NCI-H460 (cell line): ENCODE results near the gene ZBTB37. TPM values are rescaled to one million over a fixed set of nuclear protein-coding genes. Genes with fewer than 3 reads are reported as not detected.
A peak's percentile ranks its signal among the peaks of the same experiment; 100 is the strongest.
"Not testable (repeated sequence)": the region's sequence is repeated elsewhere in the genome, so short reads cannot be mapped to it uniquely, and the experiment has no call there.

Experiments
- DNase-seq: peaks from one replicate; pipeline ENCODE4 v3.0.0-alpha.2; 2016; ENCODE audit warnings: low read depth; ENCODE audit errors: extremely low read depth
- small RNA-seq, 2 experiments: library from RNA; depleted of rRNA; stranded (forward); fragments of <200 nt; gene quantifications; one replicate each; pipeline ENCODE3, GENCODE V24; 2014
- total RNA-seq: library from RNA; depleted of rRNA; stranded (reverse); fragments of >200 nt; shearing (Covaris generic); gene quantifications from 2 replicates; pipeline ENCODE4 v1.2.3, GENCODE V29; 2014; rRNA removed

Gene ZBTB37
- total RNA-seq, 1 experiment from 2014 or later, result 14.3 TPM

- no peak for DNase-seq
Measured at GRCh38 chr1:173903827-173904531, 35.8 kb downstream of the ZBTB37 start.

GRCh38 chr1:173913111-173913510 lies 44.9 kb downstream of the ZBTB37 start:
- DNase-seq, result no peak

- DNase-seq, result peak; percentile 58
Measured at GRCh38 chr1:173914366-173914871, 46.2 kb downstream of the ZBTB37 start.

GRCh38 chr1:173915596-173915995 lies 47.4 kb downstream of the ZBTB37 start:
- no peak for DNase-seq

- no peak for DNase-seq
Measured at GRCh38 chr1:173916667-173917066, 48.5 kb downstream of the ZBTB37 start.

- no peak for DNase-seq
Measured at GRCh38 chr1:173917149-173917548, 49.0 kb downstream of the ZBTB37 start, which contains the start of gene SERPINC1. Gene SERPINC1, minus strand, starts transcription at chr1:173917327. Its CDS starts 68 bp downstream, at chr1:173917259.

GRCh38 chr1:173917635-173918493 lies 49.7 kb downstream of the ZBTB37 start:
- DNase-seq, result no peak

GRCh38 chr1:173920861-173921260 lies 52.7 kb downstream of the ZBTB37 start:
- no peak for DNase-seq

- no peak for DNase-seq
Measured at GRCh38 chr1:173925306-173926242, 57.4 kb downstream of the ZBTB37 start.

GRCh38 chr1:173930541-173930940 lies 62.4 kb downstream of the ZBTB37 start:
- not testable (repeated sequence) for DNase-seq

GRCh38 chr1:173934440-173934839 lies 66.3 kb downstream of the ZBTB37 start:
- DNase-seq, result no peak

- no peak for DNase-seq
Measured at GRCh38 chr1:173937062-173937461, 68.9 kb downstream of the ZBTB37 start.

GRCh38 chr1:173946380-173946921 lies 78.3 kb downstream of the ZBTB37 start:
- DNase-seq, result no peak

GRCh38 chr1:173948594-173948993 lies 80.4 kb downstream of the ZBTB37 start:
- DNase-seq, result no peak

Small RNA genes lying within 50 kb of the gene (small RNA-seq; reads per million reads assigned to genes)
- gene RNA5SP67, result 0.04 to 0.06 reads per million in 2 experiments

Other genes starting within 250 kb of the ZBTB37 start
- gene TEX50, start 233.0 kb upstream of the ZBTB37 start, total RNA-seq, result not detected in 2 replicates
- gene ANKRD45, start 198.5 kb upstream of the ZBTB37 start, total RNA-seq, result not detected in 2 replicates
- 30.1 and 30.5 TPM in 2 replicates for gene KLHL20, start 153.4 kb upstream of the ZBTB37 start, total RNA-seq
- 48.3 and 58.7 TPM in 2 replicates for gene DARS2, start 43.7 kb upstream of the ZBTB37 start, total RNA-seq
- 43.8 and 45.7 TPM in 2 replicates for gene CENPL, start 43.5 kb upstream of the ZBTB37 start, total RNA-seq
- gene GAS5, start 391 bp upstream of the ZBTB37 start, total RNA-seq, result 2,815 and 2,952 TPM in 2 replicates
- 0.17 TPM in 1 of 2 replicates, not detected in the other for gene SERPINC1, start 48.9 kb downstream of the ZBTB37 start, total RNA-seq
- 15.4 and 20.8 TPM in 2 replicates for gene RC3H1, start 154.0 kb downstream of the ZBTB37 start, total RNA-seq